Immature natural killer cell (primary cell): Measurements from ENCODE around the gene MOSPD3. TPM values are rescaled to one million over a fixed set of nuclear protein-coding genes. Genes with fewer than 3 reads are reported as not detected.

Experiments
- polyA plus RNA-seq, 3 donors: library from polyadenylated mRNA; unstranded; fragments of 300-500 nt; fragmentation: Illumina TruSeq; gene quantifications; one replicate each; pipeline ENCODE4 v1.2.3, GENCODE V29; 2021

MOSPD3 gene
- polyA plus RNA-seq, 3 donors from 2014 or later = 23.2 to 29.3 (median 27.0) TPM

Other genes with a start within 250 kb of the MOSPD3 start
- gene PILRA, start 239.1 kb upstream of the MOSPD3 start, polyA plus RNA-seq = 1 to 10 TPM; 1.5 to 2.4 (median 2.0) TPM
- gene ZCWPW1, start 183.8 kb upstream of the MOSPD3 start, polyA plus RNA-seq = 1 to 10 TPM; 4.1 to 5.9 (median 5.7) TPM
- gene MEPCE, start 182.7 kb upstream of the MOSPD3 start, polyA plus RNA-seq = 10 to 100 TPM in 1 of 3 donors, 1 to 10 TPM in 2; 3.0 to 12.1 (median 8.3) TPM
- gene PPP1R35, start 176.0 kb upstream of the MOSPD3 start, polyA plus RNA-seq = 10 to 100 TPM; 25.7 to 42.2 (median 41.8) TPM
- gene SPACDR, start 148.3 kb upstream of the MOSPD3 start, polyA plus RNA-seq = 1 to 10 TPM in 1 of 3 donors, under 1 TPM in 1, not detected in 1; 0.43 to 2.2 TPM
- 10 to 100 TPM; 32.4 to 42.2 (median 35.3) TPM for gene TSC22D4, start 133.3 kb upstream of the MOSPD3 start, polyA plus RNA-seq
- not detected for gene NYAP1, start 128.6 kb upstream of the MOSPD3 start, polyA plus RNA-seq
- gene AGFG2, start 73.3 kb upstream of the MOSPD3 start, polyA plus RNA-seq = 10 to 100 TPM in 2 of 3 donors, 1 to 10 TPM in 1; 7.1 to 20.7 (median 12.0) TPM
- gene SAP25, start 38.6 kb upstream of the MOSPD3 start, polyA plus RNA-seq = not detected
- 100 to 1,000 TPM in 1 of 3 donors, 10 to 100 TPM in 2; 78.9 to 125 (median 90.4) TPM for gene LRCH4, start 26.4 kb upstream of the MOSPD3 start, polyA plus RNA-seq
- under 1 TPM in 1 of 3 donors, not detected in 2; 0.43 TPM for gene FBXO24, start 26.2 kb upstream of the MOSPD3 start, polyA plus RNA-seq
- 1 to 10 TPM; 2.0 to 4.9 (median 4.7) TPM for gene PCOLCE, start 10.2 kb upstream of the MOSPD3 start, polyA plus RNA-seq
- gene TFR2, start 29.0 kb downstream of the MOSPD3 start, polyA plus RNA-seq = 1 to 10 TPM in 2 of 3 donors, under 1 TPM in 1; 0.85 to 1.8 (median 1.1) TPM
- not detected for gene ACTL6B, start 43.9 kb downstream of the MOSPD3 start, polyA plus RNA-seq
- 10 to 100 TPM; 61.4 to 71.8 (median 64.8) TPM for gene GNB2, start 61.2 kb downstream of the MOSPD3 start, polyA plus RNA-seq
- 1 to 10 TPM in 1 of 3 donors, under 1 TPM in 2; 0.03 to 2.0 (median 0.47) TPM for gene GIGYF1, start 81.7 kb downstream of the MOSPD3 start, polyA plus RNA-seq
- gene POP7, start 93.6 kb downstream of the MOSPD3 start, polyA plus RNA-seq = 10 to 100 TPM; 65.1 to 70.3 (median 67.0) TPM
- not detected for gene EPO, start 107.9 kb downstream of the MOSPD3 start, polyA plus RNA-seq
- gene ZAN, start 121.1 kb downstream of the MOSPD3 start, polyA plus RNA-seq = not detected
- gene EPHB4, start 215.0 kb downstream of the MOSPD3 start, polyA plus RNA-seq = under 1 TPM in 1 of 3 donors, not detected in 2; 0.37 TPM
- 1 to 10 TPM; 3.2 to 5.9 (median 4.7) TPM for gene SLC12A9, start 240.2 kb downstream of the MOSPD3 start, polyA plus RNA-seq